ENCODE data around the gene KRTAP5-7. TPM values are rescaled to one million over a fixed set of nuclear protein-coding genes. Genes with fewer than 3 reads are reported as not detected.

KRTAP5-7 gene
- total and polyA plus RNA-seq, 2 experiments from 2014 or later, result not detected

DNA sequence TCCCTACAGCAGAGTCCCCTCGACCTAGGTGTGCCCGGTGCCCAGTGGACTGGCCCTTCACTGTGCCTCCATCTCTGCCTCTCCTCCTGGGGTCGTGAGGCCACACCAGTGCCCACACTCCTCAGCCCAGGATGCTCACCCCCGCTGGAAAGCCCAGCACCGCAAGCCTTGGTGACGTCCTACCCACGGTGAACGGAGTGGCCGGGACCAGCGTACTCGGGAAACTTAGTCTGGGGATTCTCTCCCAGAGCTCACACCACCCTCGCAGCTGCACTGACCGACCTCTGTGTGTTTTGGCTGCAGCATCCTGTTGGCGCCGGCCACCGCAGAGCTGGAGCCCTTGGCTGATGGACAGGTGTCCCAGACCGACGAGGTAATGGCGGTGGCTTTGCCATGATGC, 35.5 kb upstream of the KRTAP5-7 start:
- Histone ChIP-seq H3K4me3 (no peak overlapping the region), H3K27ac (no peak overlapping the region), H3K9me3 (ENCODE audit: low read depth) (no peaks in the 10 kb centered on the region), H3K4me1 (ENCODE audit: low read depth) (peaks cover 21% of the 10 kb centered on the region), H3K36me3 (peaks cover 2% of the 10 kb centered on the region), H3K27me3 (no peaks in the 10 kb centered on the region)
- TF ChIP-seq, protein P1, sequence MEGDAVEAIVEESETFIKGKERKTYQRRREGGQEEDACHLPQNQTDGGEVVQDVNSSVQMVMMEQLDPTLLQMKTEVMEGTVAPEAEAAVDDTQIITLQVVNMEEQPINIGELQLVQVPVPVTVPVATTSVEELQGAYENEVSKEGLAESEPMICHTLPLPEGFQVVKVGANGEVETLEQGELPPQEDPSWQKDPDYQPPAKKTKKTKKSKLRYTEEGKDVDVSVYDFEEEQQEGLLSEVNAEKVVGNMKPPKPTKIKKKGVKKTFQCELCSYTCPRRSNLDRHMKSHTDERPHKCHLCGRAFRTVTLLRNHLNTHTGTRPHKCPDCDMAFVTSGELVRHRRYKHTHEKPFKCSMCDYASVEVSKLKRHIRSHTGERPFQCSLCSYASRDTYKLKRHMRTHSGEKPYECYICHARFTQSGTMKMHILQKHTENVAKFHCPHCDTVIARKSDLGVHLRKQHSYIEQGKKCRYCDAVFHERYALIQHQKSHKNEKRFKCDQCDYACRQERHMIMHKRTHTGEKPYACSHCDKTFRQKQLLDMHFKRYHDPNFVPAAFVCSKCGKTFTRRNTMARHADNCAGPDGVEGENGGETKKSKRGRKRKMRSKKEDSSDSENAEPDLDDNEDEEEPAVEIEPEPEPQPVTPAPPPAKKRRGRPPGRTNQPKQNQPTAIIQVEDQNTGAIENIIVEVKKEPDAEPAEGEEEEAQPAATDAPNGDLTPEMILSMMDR (IDR thresholded peaks at IDR 0.05; ENCODE audit: low read depth, low read length), result no peak
- DNase-seq (ENCODE audit: low read depth in 1 of 2, low spot score in 1 of 2), result no peak

DNA sequence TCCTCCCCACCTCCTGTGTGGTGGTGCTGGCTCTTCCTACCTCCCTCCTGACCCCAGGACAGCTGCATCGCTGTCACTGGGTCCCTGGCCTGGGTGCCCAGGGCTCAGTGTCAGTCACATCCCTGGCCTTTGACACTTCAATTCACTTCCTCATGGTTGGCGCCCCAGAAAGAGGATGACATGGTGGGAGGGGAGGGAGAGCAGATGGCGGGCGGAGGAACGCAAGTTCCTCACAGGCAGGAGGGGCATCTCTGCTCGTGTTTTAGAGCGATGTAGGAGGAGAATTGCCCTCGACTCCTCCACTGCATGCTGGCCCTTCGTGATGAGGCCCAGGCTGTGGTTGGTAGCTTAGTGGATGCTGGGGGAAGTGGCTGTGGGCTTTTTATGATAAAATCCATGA, 35.1 kb upstream of the KRTAP5-7 start:
- Histone ChIP-seq H3K4me3 (no peak overlapping the region), H3K36me3 (peaks cover 2% of the 10 kb centered on the region), H3K9me3 (ENCODE audit: low read depth) (no peaks in the 10 kb centered on the region), H3K27ac (no peak overlapping the region), H3K27me3 (no peaks in the 10 kb centered on the region), H3K4me1 (ENCODE audit: low read depth) (peaks cover 21% of the 10 kb centered on the region)
- TF ChIP-seq, protein P1 (IDR thresholded peaks at IDR 0.05; ENCODE audit: low read depth, low read length), result no peak
- no peak for DNase-seq (ENCODE audit: low read depth in 1 of 2, low spot score in 1 of 2)

DNA sequence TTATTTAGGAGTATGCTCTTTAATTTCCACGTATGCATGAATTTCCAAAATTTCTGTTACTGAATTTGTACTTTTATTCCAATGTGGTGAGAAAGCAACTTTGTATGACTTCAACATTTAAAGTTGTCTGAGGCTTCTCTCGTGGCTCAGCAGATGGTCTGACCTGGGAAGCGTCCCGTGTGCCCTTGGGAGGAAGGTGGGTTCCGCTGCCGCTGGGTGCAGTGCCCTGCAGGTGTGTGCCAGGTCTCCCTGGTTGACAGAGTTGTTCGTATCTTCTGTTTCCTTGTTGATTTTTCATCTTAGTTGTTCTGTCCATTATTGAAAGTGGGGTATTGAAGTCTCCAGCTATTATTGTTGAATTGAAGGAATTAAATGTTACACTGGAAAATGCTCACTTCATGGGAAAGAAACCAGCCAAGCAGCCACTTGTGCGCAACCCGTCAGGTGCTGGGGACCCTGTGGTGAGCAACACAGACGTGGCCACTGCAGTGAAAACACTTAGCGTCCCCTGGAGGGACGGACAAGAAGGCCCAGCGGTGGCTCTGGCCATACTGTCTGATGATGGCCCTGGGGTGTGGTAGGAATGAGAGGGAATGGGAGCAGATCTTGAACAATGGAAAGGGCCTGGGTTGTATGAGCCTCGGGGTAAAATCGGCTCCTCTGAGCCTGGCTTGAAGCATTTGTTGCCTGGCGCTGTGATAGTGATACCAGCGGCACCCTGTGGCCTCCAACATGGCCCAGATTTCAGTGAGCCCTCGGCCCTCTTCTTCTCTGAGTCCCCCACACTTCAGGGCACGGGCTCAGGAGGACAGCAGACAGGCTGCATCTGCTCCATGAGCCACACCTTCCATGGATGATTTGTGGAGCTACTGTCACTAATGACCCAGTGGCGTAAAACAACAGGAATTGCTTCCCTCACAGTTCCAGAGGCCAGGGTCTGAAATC, 31.5 kb upstream of the KRTAP5-7 start:
- no peak for DNase-seq (ENCODE audit: low read depth in 1 of 2, low spot score in 1 of 2)
- no peak overlapping the region for H3K4me3 ChIP-seq
- no peaks in the 10 kb centered on the region for H3K27me3 ChIP-seq
- H3K27ac ChIP-seq, result no peak overlapping the region
- no peaks in the 10 kb centered on the region for H3K4me1 ChIP-seq (ENCODE audit: low read depth)
- no peaks in the 10 kb centered on the region for H3K9me3 ChIP-seq (ENCODE audit: low read depth)
- peaks cover 9% of the 10 kb centered on the region for H3K36me3 ChIP-seq
- TF ChIP-seq, protein P1 (IDR thresholded peaks at IDR 0.05; ENCODE audit: low read depth, low read length), result no peak

DNA sequence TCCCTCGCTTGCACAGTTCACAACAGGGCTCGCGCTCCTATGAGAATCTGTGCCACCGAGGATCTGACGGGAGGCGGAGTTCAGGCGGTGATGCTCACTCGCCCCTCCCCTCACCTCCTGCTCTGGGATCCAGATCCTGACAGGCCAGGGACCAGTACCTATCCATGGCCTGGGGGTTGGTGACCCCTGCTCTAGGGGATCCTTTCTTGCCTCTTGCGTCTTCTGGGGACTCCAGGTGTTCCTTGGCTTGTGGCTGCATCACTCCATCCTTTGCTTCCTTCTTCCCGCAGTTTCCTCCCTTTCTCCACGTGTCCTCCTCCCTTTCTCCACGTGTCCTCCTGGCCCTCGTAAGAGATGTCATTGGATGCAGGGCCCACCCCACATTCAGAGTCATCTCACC, 30.6 kb upstream of the KRTAP5-7 start:
- no peak for DNase-seq (ENCODE audit: low read depth in 1 of 2, low spot score in 1 of 2)
- no peak overlapping the region for H3K4me3 ChIP-seq
- no peaks in the 10 kb centered on the region for H3K9me3 ChIP-seq (ENCODE audit: low read depth)
- no peaks in the 10 kb centered on the region for H3K4me1 ChIP-seq (ENCODE audit: low read depth)
- H3K36me3 ChIP-seq, result peaks cover 9% of the 10 kb centered on the region
- H3K27ac ChIP-seq, result no peak overlapping the region
- TF ChIP-seq, protein P1 (IDR thresholded peaks at IDR 0.05; ENCODE audit: low read depth, low read length), result no peak
- no peaks in the 10 kb centered on the region for H3K27me3 ChIP-seq

DNA sequence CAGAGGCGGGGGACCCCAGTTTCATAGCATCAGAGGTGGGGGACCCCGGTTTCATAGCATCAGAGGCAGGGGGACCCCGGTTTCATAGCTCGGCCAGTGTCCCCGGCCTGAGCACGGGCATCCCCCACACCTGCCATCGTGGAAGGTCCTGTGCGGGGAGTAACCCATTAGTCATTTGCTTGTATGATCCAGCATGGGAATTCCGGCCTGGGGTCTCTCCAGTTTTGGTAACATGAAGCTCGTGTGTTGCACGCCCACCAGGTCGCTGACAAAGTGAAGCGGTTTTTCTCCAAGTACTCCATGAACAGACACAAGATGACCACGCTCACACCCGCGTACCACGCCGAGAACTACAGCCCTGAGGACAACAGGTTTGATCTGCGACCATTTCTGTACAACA, 29.0 kb upstream of the KRTAP5-7 start:
- Histone ChIP-seq H3K9me3 (ENCODE audit: low read depth) (no peaks in the 10 kb centered on the region), H3K4me3 (no peak overlapping the region), H3K27ac (no peak overlapping the region), H3K36me3 (peaks cover 9% of the 10 kb centered on the region), H3K4me1 (ENCODE audit: low read depth) (no peaks in the 10 kb centered on the region), H3K27me3 (no peaks in the 10 kb centered on the region)
- DNase-seq (ENCODE audit: low read depth in 1 of 2, low spot score in 1 of 2), result no peak
- TF ChIP-seq, protein P1 (IDR thresholded peaks at IDR 0.05; ENCODE audit: low read depth, low read length), result no peak

Data from cardiac muscle cell (in vitro differentiated cells and primary cell).